ENCODE results near the gene MTCL3.
A peak's percentile ranks its signal among the peaks of the same experiment; 100 is the strongest.

The MTCL3 gene

DNA sequence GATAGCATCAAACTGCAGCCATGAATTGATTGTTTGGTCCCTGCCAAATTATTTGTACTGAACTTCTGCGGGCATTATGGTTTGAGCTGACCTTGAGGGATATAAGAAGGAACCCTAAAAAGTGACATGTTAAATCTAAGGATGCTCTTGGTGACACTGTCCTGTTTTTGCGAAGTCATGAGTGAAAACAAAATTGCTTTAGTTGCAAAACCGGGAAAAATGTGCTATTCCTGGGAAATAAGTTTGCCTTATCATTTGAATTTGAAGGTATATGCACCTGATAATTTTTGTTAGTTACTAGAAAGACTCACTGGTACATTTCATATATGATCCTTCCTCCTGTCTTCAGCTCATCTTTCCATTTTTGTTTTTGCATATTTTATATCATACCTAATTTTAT lies 67.7 kb downstream of the MTCL3 start:
- no peak overlapping the region for H3K4me3 ChIP-seq (replicated peaks in 1 of 2; ENCODE audit: low read depth in 2 of 2, low read length in 2 of 2)
- no peak for DNase-seq (ENCODE audit: low read depth in 2 of 2)
- TF ChIP-seq, protein P1, sequence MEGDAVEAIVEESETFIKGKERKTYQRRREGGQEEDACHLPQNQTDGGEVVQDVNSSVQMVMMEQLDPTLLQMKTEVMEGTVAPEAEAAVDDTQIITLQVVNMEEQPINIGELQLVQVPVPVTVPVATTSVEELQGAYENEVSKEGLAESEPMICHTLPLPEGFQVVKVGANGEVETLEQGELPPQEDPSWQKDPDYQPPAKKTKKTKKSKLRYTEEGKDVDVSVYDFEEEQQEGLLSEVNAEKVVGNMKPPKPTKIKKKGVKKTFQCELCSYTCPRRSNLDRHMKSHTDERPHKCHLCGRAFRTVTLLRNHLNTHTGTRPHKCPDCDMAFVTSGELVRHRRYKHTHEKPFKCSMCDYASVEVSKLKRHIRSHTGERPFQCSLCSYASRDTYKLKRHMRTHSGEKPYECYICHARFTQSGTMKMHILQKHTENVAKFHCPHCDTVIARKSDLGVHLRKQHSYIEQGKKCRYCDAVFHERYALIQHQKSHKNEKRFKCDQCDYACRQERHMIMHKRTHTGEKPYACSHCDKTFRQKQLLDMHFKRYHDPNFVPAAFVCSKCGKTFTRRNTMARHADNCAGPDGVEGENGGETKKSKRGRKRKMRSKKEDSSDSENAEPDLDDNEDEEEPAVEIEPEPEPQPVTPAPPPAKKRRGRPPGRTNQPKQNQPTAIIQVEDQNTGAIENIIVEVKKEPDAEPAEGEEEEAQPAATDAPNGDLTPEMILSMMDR (IDR thresholded peaks at IDR 0.05; ENCODE audit: low read depth, low read length) = no peak

DNA sequence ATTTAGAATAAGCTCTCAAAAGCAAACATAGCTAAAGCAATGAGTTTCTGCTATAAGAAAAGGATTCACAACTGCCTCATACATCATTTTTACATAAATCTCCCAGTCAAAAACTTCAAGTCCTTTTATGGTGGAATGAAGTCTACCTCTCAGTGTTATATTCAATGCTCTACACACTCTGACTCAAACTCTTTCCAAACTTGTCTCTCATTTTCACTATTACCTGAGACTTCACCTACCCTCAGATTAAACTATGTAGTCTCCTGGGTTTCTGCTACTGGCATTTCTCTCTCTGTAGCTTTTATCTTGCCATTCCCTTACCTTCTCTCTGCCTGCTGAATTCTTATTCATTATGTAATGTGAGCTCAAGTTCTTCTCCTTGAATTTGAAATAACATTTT lies 71.4 kb downstream of the MTCL3 start:
- TF ChIP-seq, protein P1 (IDR thresholded peaks at IDR 0.05; ENCODE audit: low read depth, low read length) = no peak
- DNase-seq (ENCODE audit: low read depth in 2 of 2) = no peak
- no peak overlapping the region for H3K4me3 ChIP-seq (replicated peaks in 1 of 2; ENCODE audit: low read depth in 2 of 2, low read length in 2 of 2)

DNA sequence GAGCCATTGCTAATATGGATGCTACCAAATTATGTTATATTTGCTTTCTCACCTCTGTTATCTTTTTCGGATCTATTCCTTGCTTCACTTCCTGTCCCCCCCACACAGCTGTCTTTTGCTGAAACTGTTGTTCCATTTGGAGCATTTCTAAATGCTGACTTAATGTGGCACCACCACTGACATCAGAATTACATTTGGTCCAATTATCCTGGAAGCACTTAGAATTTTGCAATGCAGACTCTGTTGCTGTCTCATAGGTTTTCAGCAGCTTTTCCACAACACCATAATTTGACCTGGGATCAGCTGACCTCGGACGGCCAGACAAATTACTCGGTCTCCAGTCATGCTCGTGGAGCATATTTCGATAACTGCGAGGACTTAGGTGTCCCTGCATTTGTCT lies 72.8 kb downstream of the MTCL3 start:
- peak; percentile 16 to 46 for DNase-seq (ENCODE audit: low read depth in 2 of 2)
- TF ChIP-seq, protein P1 (IDR thresholded peaks at IDR 0.05; ENCODE audit: low read depth, low read length) = no peak
- no peak overlapping the region for H3K4me3 ChIP-seq (replicated peaks in 1 of 2; ENCODE audit: low read depth in 2 of 2, low read length in 2 of 2)

DNA sequence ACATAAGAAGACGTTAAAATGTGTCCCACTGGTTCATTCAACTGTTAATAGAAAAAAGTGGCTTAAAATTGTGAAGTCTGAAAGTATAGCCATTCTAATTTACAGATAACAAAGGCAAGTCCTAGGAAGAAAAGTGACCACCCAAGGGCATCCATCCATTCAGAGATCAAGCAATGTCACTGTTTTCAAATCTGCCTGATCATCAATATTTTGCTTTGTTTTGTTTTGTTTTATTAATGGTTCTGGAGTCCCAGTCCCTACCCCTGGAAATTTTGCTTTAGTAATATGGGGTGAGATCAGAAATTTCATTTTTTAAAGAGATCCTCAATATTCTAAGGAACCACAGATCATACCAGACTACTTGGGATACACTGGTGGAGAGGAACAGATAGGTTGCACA lies 77.3 kb downstream of the MTCL3 start:
- no peak for DNase-seq (ENCODE audit: low read depth in 2 of 2)
- TF ChIP-seq, protein P1 (IDR thresholded peaks at IDR 0.05; ENCODE audit: low read depth, low read length) = no peak
- H3K4me3 ChIP-seq (replicated peaks in 1 of 2; ENCODE audit: low read depth in 2 of 2, low read length in 2 of 2) = no peak overlapping the region

DNA sequence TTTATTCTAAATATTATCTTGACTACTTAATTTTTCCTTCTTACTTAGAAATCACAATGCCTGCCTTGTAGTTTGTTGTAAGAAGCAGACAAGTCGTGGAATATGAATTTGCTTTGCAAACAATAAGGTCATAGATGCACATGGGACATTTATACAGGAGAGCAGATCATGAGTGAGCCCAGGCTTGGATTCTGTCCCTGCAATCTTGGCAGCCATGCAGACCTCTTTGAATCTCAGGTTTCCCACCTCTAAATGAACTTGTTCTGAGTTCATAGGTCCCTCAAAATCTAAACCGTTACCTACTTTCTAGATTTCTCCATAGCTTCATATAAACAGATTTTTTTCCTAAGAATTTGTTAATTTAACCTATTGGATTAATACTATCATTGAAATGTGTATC lies 79.4 kb downstream of the MTCL3 start:
- no peak overlapping the region for H3K4me3 ChIP-seq (replicated peaks in 1 of 2; ENCODE audit: low read depth in 2 of 2, low read length in 2 of 2)
- no peak for DNase-seq (ENCODE audit: low read depth in 2 of 2)
- TF ChIP-seq, protein P1 (IDR thresholded peaks at IDR 0.05; ENCODE audit: low read depth, low read length) = no peak

DNA sequence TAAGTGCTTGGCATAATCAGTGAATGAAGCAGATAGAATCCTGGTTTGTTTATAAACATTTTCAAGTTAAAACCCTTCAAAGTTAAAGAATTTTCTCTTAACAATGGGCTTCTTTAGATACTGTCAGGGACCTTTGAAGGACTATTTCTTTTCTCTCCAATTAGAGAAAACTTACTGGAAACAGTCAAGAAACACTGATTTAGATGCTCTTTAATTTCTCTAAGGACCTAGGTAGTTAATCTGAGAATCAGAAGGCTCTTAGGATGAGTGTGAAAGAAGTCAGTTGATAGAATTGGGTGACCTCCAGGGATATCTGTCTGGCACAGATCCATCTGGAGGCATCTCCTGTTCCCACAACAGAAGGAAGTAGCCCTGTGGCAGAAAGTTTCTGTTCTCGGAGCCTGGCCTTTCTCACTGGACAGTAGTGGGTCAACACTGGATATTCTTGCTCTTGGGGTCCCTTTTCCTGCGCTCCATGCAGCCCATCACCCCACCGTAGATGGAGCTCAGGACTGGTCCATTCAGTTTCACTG lies 82.5 kb downstream of the MTCL3 start:
- no peak overlapping the region for H3K4me3 ChIP-seq (replicated peaks in 1 of 2; ENCODE audit: low read depth in 2 of 2, low read length in 2 of 2)
- TF ChIP-seq, protein P1 (IDR thresholded peaks at IDR 0.05; ENCODE audit: low read depth, low read length) = no peak
- peak in 1 of 2 donors; percentile 8 for DNase-seq (ENCODE audit: low read depth in 2 of 2)

DNA sequence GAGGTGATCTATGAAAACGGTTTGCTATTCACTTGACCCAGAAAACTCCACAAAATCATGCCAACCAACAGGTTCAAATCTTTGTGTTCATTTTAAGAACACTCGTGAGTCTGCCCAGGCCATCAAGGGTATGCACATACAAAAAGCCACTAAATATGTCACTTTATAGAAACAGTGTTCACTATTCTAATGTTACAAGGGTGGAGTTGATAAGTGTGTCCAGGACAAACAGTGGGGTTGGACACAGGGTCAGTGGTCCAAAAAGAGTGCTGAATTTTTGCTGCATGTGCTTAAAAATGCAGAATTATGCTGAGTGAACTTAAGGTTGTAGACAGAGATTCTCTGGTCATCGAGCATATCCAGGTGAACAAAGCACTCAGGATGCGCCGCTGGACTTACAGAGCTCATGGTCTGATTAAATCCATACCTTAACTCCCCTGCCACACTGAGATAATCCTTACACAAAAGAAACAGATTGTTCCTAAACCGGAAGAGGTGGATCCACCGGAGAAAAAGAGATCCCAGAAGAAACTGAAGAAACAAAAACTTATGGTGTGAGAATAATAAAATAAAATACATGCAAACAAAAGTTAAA lies 83.4 kb downstream of the MTCL3 start:
- no peak overlapping the region for H3K4me3 ChIP-seq (replicated peaks in 1 of 2; ENCODE audit: low read depth in 2 of 2, low read length in 2 of 2)
- TF ChIP-seq, protein P1 (IDR thresholded peaks at IDR 0.05; ENCODE audit: low read depth, low read length) = no peak
- DNase-seq (ENCODE audit: low read depth in 2 of 2) = no peak

All from cardiac fibroblast (primary cell).